Spleen (tissue), 11 donors: ENCODE results near the gene LRIG1. TPM values are rescaled to one million over a fixed set of nuclear protein-coding genes. Genes with fewer than 3 reads are reported as not detected.

Experiments used
- DNase-seq: peaks from one replicate; pipeline ENCODE4 v3.0.0-alpha.2; 2020
- H3K27ac ChIP-seq, 8 donors: fragments of 200-600 bp; sonication (generic) in 7 of 8; 1 replicate in 4 of 8; 2 replicates in 4 of 8; pipeline versions ENCODE4 v1.5.0 to v1.8.0; 2016 to 2021; ENCODE audit warnings: inconsistent platforms in 4 of 8, mild to moderate bottlenecking in 4 of 8, moderate library complexity in 1 of 8
- H3K27me3 ChIP-seq, 7 donors: fragments of 200-600 bp; sonication (generic) in 6 of 7; replicated peaks in 1 of 7; 1 replicate in 4 of 7; 2 replicates in 3 of 7; pipeline versions ENCODE4 v1.5.0 to v1.8.0; 2016 to 2021; ENCODE audit warnings: inconsistent platforms in 3 of 7, mild to moderate bottlenecking in 1 of 7
- H3K36me3 ChIP-seq, 6 donors: fragments of 200-600 bp; sonication (generic) in 5 of 6; 1 replicate in 4 of 6; 2 replicates in 2 of 6; pipeline versions ENCODE4 v1.5.0 to v1.8.0; 2016 to 2021; ENCODE audit warnings: inconsistent platforms in 2 of 6
- H3K4me1 ChIP-seq, 6 donors: fragments of 200-600 bp; sonication (generic) in 5 of 6; 1 replicate in 3 of 6; 2 replicates in 3 of 6; pipeline versions ENCODE4 v1.5.0 to v1.8.0; 2016 to 2021; ENCODE audit warnings: inconsistent platforms in 3 of 6
- H3K4me3 ChIP-seq, 8 donors: fragments of 200-600 bp; sonication (generic) in 7 of 8; 1 replicate in 4 of 8; 2 replicates in 4 of 8; pipeline versions ENCODE4 v1.5.0 to v1.8.0; 2016 to 2021; ENCODE audit warnings: inconsistent platforms in 4 of 8, mild to moderate bottlenecking in 4 of 8, moderate library complexity in 2 of 8
- H3K9me3 ChIP-seq, 8 donors: fragments of 200-600 bp; sonication (generic) in 7 of 8; 1 replicate in 4 of 8; 2 replicates in 4 of 8; pipeline versions ENCODE4 v1.5.0 to v1.8.0; 2016 to 2021; ENCODE audit warnings: inconsistent platforms in 4 of 8
- POLR2A ChIP-seq, 3 donors: fragments of 450-650 bp; IDR thresholded peaks; one replicate each; pipeline ENCODE4 v1.5.1; 2017; ENCODE audit warnings: antibody characterized with exemption in 3 of 3, mild to moderate bottlenecking in 1 of 3
- POLR2AphosphoS5 ChIP-seq, 3 donors: sonication (generic); formaldehyde crosslinking; IDR thresholded peaks; one replicate each; pipeline ENCODE4 v1.5.1; 2017; ENCODE audit warnings: antibody characterized with exemption in 3 of 3
- WGBS, 5 donors: extraction: QIAGEN DNeasy Blood & Tissue Kit in 3 of 5; methylation state at CpG; one replicate each; pipeline versions ENCODE4 v1.1.5 to v1.1.7; 2013 to 2018; 5-methylcytosine and 5-hydroxymethylcytosine counted together
- intact Hi-C: fragments of 100-400 bp; cut with DNase I; formaldehyde crosslinking; loops from one replicate; pipeline ENCODE4 v1.15.0; 2023; ENCODE audit warnings: low total_unique reads
- polyA plus RNA-seq, 3 donors: library from polyadenylated mRNA; stranded (reverse); fragments of 200-250 nt; gene quantifications; one replicate each; pipeline ENCODE4 v1.2.1, GENCODE V29; 2013
- total RNA-seq, 7 donors: library from RNA; depleted of rRNA in 3 of 7; stranded (reverse); fragments of >200 nt in 3 of 7; fragmentation: NEBNext Ultra II Directional in 4 of 7; extraction: Animal tissue kit (Norgen Biotek cat#: 25700) in 4 of 7; gene quantifications; one replicate each; pipeline versions ENCODE4 v1.1.0 to v1.2.1, GENCODE V29; 2016 to 2021
- TF ChIP-seq, protein P1 (sequence below), 11 experiments: fragments of 200-600 bp in 7 of 11; fragments of 450-650 bp in 4 of 11; sonication (generic) in 4 of 11; IDR thresholded peaks in 8 of 11; conservative IDR thresholded peaks in 3 of 11; 1 replicate in 7 of 11; 2 replicates in 4 of 11; pipeline versions ENCODE4 v1.4.0 to v1.8.0; 2016 to 2021; ENCODE audit warnings: antibody characterized with exemption in 11 of 11, inconsistent platforms in 4 of 11, mild to moderate bottlenecking in 1 of 11
- donor health status: healthy with polysubstance abuse.
- donor health status: DM: no; HTN: no; CAD: no; lungs with moderate emphysema.
- donor health status: DM: no; HTN: no; CAD: no.
- donor health status: Bipolar disorder and iron deficiency.
- donor health status: healthy.
- donor health status: DM: no; HTN: no; CAD: no.
- donor health status: DM: yes; HTN: yes; CAD: no.

The LRIG1 gene
- total and polyA plus RNA-seq, 10 donors: 5.9 to 19.7 (median 11.9) TPM

DNA sequence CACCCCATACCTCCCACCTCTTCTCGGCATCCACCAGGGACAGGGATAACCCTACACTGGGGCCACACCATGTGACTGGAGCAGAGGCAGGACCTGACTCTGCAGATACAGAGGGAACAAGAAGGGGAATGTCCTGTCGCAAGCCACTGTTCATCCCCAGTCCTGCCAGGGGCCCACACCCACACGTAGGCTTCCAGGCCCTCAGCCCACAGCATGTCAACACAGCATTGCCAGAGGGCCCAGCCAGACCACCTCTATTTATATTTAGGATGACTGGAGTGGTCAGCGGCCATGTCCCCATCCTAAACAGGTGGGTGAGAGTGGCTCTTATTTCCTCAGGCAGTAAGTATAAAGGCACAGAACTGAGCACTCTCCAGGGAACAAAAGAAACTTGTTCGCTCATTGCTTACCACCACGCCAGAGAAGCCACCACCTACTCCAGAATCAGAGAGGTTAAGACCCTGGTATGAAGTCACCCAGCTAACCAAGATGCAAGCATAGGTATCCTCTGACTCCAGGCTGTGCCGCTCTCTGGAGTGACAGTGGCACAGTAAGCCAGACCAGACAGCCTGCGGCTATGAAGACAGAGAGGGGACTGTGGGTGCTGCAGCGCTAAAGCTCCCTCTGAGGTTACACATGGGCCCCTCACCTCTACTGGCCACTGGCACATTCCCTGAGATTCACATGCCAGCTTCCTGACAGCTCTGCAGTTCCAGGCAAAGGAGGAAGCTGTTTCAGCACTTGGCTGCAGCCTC, 67.9 kb downstream of the LRIG1 start:
- no peaks in the 10 kb centered on the region for H3K9me3 ChIP-seq
- H3K4me1 ChIP-seq: peaks cover 0 to 11% (median 6%) of the 10 kb centered on the region in 6 donors
- H3K27ac ChIP-seq: no peak overlapping the region
- no peak for DNase-seq
- WGBS, 5 donors: 79 to 89% (median 86%) methylated on average over 8 to 9 of the region's 9 CpGs
- intact Hi-C loops: no loop called here
- no peak for TF ChIP-seq POLR2AphosphoS5 (IDR thresholded peaks at IDR 0.05)
- TF ChIP-seq, protein P1, sequence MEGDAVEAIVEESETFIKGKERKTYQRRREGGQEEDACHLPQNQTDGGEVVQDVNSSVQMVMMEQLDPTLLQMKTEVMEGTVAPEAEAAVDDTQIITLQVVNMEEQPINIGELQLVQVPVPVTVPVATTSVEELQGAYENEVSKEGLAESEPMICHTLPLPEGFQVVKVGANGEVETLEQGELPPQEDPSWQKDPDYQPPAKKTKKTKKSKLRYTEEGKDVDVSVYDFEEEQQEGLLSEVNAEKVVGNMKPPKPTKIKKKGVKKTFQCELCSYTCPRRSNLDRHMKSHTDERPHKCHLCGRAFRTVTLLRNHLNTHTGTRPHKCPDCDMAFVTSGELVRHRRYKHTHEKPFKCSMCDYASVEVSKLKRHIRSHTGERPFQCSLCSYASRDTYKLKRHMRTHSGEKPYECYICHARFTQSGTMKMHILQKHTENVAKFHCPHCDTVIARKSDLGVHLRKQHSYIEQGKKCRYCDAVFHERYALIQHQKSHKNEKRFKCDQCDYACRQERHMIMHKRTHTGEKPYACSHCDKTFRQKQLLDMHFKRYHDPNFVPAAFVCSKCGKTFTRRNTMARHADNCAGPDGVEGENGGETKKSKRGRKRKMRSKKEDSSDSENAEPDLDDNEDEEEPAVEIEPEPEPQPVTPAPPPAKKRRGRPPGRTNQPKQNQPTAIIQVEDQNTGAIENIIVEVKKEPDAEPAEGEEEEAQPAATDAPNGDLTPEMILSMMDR (IDR thresholded peaks at IDR 0.05 in 8 of 11, conservative IDR thresholded peaks at IDR 0.05 in 3 of 11): no peak
- TF ChIP-seq POLR2A (IDR thresholded peaks at IDR 0.05): no peak
- no peaks in the 10 kb centered on the region for H3K27me3 ChIP-seq
- H3K4me3 ChIP-seq: no peak overlapping the region
- peaks cover 0 to 4% (median 0%) of the 10 kb centered on the region in 6 donors for H3K36me3 ChIP-seq

DNA sequence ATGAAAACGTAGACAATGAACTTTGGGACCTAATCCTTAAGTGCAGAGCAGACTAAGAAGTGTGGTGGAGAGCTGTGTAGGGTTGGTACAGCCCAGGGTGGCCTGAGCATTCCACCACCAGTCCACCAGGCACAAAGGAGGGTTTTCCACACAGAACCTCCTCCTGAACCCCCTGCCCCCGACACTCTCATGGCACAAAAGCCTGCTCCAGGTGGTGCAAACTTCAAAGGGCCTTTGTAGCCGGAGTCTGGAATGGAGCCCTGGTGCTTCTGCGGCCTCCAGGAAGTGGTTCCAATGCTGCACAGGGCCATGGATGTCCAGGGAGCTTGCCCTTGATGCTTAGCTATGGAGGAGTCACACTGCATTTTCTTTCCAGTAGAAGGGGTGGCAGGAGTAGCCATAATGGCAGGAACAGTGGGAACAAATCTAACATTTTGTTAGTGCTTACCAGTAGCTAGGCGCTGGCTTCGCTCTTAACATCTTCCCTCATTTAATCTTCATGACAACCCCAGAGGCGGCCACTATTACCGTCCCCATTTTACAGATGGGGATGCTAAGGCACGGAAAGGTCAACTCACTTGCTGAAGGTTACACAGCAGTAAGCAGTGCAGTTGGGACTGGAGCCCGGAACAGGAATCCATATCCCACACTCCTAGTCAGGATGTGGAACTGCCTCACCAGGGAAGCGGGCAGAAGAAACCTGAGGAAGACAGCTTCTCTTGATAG, 68.6 kb downstream of the LRIG1 start:
- intact Hi-C loops: no loop called here
- H3K9me3 ChIP-seq: no peaks in the 10 kb centered on the region
- H3K27ac ChIP-seq: no peak overlapping the region
- DNase-seq: no peak
- peaks cover 0 to 4% (median 0%) of the 10 kb centered on the region in 6 donors for H3K36me3 ChIP-seq
- TF ChIP-seq POLR2A (IDR thresholded peaks at IDR 0.05): no peak
- TF ChIP-seq, protein P1 (IDR thresholded peaks at IDR 0.05 in 8 of 11, conservative IDR thresholded peaks at IDR 0.05 in 3 of 11): no peak
- no peak for TF ChIP-seq POLR2AphosphoS5 (IDR thresholded peaks at IDR 0.05)
- H3K4me3 ChIP-seq: no peak overlapping the region
- peaks cover 0 to 11% (median 6%) of the 10 kb centered on the region in 6 donors for H3K4me1 ChIP-seq
- 88 to 96% (median 93%) methylated on average over 11 of the region's 11 CpGs for WGBS, 5 donors
- H3K27me3 ChIP-seq: no peaks in the 10 kb centered on the region

DNA sequence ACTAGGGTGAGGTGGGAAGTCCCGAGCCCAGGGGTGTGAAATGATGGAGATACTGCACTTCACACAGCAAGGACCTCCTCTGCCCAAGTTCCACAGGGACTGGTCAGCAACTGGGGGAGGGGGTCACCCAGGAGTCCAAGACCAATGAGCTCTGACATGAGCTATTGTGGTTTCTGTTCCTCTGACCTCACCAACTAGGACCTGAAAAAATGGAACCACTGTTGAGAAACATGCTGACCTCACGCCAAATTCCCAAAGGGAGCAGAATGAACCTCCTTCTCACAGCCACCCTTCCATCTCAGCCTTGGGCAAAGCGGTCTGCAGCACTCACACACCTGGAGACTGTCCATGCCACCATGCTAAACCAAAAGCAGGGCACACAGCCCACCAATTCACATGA, 69.3 kb downstream of the LRIG1 start:
- peaks cover 0 to 11% (median 6%) of the 10 kb centered on the region in 6 donors for H3K4me1 ChIP-seq
- H3K36me3 ChIP-seq: peaks cover 0 to 4% (median 0%) of the 10 kb centered on the region in 6 donors
- no peak overlapping the region for H3K27ac ChIP-seq
- WGBS, 5 donors: 82 to 97% (median 93%) methylated on average over 3 of the region's 3 CpGs
- TF ChIP-seq, protein P1 (IDR thresholded peaks at IDR 0.05 in 8 of 11, conservative IDR thresholded peaks at IDR 0.05 in 3 of 11): no peak
- TF ChIP-seq POLR2AphosphoS5 (IDR thresholded peaks at IDR 0.05): no peak
- no peak for TF ChIP-seq POLR2A (IDR thresholded peaks at IDR 0.05)
- intact Hi-C loops: no loop called here
- H3K4me3 ChIP-seq: no peak overlapping the region
- DNase-seq: no peak
- H3K9me3 ChIP-seq: no peaks in the 10 kb centered on the region
- no peaks in the 10 kb centered on the region for H3K27me3 ChIP-seq

DNA sequence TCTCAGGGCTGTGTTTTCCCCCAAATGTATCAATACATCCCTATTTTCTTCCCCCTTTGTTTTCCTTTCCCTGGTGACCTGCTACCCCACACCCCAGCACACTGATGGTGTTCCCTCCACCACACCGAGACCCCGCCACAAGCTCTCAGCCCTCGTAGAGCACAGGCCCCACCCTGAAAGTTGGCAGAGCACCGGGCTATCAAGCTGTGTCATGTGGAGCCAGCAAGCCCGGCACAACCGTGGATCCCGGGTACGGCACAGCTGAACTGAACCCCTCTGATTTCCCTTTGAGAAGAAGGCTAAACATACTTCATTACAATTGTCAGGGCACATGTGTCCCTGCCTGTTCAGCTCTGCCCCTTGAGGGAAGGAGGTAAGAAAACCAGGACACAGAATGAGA, 69.9 kb downstream of the LRIG1 start:
- Histone ChIP-seq H3K27ac (no peak overlapping the region), H3K27me3 (no peaks in the 10 kb centered on the region), H3K36me3 (peaks cover 0 to 4% (median 0%) of the 10 kb centered on the region in 6 donors), H3K4me1 (peaks cover 0 to 11% (median 6%) of the 10 kb centered on the region in 6 donors), H3K9me3 (no peaks in the 10 kb centered on the region), H3K4me3 (no peak overlapping the region)
- intact Hi-C loops: no loop called here
- DNase-seq: no peak
- 94 to 97% (median 96%) methylated on average over 8 of the region's 8 CpGs for WGBS, 5 donors
- TF ChIP-seq POLR2AphosphoS5 (IDR thresholded peaks at IDR 0.05): no peak
